Measurements from ENCODE around the gene PYHIN1.
"Not testable (repeated sequence)": the region's sequence is repeated elsewhere in the genome, so short reads cannot be mapped to it uniquely, and the experiment has no call there.

Gene PYHIN1

DNA sequence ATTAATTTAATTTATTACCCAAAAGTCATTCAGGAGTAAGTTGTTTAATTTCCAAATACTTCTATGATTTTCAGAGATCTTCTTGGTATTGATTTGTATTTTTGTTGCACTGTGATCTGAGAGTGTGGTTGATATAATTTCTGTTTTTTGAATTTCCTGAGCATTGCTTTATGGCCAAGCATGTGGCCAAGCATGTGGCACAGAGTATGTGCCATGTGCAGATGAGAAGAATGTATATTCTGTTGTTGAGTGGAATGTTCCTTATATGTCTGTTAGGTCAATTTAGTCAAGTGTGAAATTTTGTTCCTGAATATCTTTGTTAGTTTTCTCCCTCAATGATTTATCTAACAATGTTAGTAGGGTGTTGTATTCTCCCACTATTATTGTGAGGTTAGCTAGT is 53.0 kb downstream of the PYHIN1 start:
- DNase-seq, result no peak

DNA sequence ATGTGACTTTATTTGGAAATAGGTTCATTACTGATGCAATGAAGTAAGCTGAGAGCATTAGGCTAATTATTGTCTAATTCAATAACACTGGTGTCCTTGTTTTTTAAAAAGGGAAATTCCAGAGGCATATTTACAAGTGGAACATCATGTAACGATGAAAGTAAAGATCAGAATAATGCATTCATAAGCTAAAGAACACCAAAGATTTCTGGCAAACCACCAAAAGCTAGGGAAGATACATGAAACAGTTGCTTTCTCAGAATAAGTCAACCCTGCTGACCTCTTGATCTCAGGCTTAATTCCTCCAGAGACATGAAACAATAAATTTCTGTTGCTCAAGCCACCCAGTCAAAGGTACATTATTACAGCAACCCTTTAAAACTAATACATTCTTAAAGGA is 58.1 kb downstream of the PYHIN1 start:
- no peak for DNase-seq

GRCh38 chr1:158992787-158993312 is 61.5 kb downstream of the PYHIN1 start:
- no peak for DNase-seq

DNA sequence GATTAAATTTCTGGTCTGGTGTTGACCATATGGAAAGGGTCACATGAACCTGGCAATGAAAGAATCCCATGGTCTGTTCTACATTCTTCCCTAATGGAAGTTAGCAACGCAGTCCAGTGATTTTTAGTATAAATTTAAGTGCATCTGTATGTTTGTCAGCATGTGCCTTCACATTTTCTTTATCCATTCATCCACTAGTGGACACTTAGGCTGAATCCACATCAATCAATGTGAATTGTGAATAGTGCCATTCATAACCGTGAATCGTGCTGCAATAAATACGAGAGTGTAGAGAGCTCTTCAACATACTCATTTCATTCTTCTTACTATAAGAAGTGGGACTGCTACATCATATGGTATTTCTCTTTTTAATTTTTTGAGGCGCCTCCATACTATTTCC is 65.6 kb downstream of the PYHIN1 start:
- DNase-seq, result no peak

GRCh38 chr1:158998037-158998780 is 66.9 kb downstream of the PYHIN1 start:
- DNase-seq, result no peak

GRCh38 chr1:158998781-158999161 is 67.4 kb downstream of the PYHIN1 start:
- no peak for DNase-seq

- DNase-seq, result no peak
These were observed 68.1 kb downstream of the PYHIN1 start for GRCh38 chr1:158999316-159000069.

DNA sequence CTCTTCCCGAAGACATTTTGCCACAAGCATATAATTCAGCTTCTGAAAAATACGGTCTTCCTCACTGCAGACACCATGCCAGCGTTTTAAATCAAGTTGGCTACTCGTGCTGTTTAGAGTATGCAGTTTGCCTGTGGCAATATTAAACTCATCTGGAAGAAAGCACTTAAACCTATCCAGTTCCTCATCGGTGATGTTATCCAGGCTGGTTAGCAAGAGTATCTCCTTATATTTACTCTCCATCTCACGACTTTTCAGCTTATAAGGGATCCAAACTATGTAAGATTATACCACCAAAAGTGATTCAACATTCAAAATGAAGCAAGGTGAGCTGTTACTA is 68.7 kb downstream of the PYHIN1 start:
- DNase-seq, result no peak

GRCh38 chr1:159000625-159001024 is 69.3 kb downstream of the PYHIN1 start:
- DNase-seq, result no peak

DNA sequence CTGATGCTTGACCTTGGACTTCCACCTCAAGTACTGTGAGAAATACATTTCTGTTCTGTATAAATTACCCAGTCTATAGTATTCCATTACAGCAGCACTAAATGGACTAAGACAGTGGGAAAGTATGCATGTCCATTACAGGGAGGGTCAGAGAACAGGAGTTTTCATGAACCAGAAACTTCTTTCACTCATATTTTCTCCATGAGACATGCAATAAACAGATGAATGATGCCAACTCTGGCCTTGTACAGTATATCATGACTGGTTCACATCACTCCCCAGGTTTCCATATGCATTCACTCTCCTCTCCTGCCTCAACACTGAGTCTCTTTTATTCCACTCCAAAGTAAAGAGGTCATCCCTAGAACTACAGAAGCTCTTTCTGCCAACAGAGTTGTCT is 73.8 kb downstream of the PYHIN1 start:
- no peak for DNase-seq

- no peak for DNase-seq
These were observed 74.3 kb downstream of the PYHIN1 start for GRCh38 chr1:159005676-159006075.

DNA sequence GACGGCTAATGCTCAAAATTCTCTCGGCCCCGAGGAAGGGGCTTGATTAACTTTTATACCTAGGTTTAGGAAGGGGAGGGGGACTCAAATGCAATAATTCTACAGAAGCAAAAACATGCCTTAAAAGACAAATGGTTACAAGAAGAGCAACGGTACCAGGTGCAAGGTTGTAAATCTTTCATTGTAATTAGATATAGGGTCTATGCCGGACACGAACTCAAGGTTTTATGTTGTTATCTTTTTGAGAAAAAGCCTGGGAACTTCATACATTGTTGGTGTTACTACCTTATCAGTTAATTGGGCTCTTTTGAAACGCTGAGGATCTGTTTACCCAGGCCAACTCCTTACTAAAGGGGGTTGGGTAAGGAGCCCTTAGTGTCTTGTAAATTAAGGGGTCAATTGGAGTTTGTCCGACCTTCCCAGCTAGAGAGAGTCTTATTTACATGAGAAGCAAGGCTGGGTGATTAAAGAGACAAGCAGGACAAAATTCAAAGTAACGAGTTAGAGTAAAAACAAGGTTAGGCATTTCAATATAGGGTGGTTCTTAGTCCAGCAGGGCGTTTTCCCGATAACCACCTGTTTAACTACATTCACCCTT is 75.0 kb downstream of the PYHIN1 start:
- DNase-seq, result not testable (repeated sequence)

DNA sequence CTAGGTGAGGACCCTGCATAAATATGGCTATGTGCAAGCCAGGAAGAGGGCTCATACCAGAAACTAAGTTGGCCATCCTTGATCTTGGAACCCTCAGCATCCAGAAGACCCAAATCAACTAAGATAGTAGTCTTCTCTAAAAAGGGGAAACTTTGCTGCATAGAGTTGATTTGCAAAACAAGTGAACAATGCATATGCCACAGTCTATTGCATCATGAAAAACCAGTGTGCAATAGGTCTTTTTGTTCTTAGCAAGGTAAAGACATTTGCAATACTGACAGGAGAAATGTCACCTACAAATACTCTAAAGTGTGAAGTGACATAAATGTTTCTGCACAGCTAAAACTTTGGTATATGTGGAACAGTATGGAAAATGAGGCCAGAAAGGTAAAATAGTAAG is 76.4 kb downstream of the PYHIN1 start:
- DNase-seq, result no peak

DNA sequence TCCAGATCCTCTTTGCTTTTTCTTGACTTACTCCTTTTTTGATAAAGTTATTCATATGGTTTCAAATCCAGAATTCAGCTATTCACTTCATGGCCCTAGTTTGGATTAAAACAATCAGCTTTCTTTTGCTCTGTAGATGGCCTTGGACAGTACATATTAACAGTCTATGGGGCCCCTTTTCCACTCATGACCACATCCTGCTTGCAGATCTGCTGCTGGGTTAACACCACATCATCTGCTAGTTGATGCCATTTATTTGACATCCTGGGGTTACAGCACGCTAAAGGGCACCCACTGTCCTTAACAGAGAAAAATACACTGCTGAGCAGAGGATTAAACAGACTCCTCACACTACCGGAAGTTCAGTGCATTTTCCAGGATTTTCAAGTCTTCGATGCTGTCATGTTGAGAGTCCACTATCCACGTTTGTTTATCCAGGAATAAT is 77.4 kb downstream of the PYHIN1 start:
- peak; percentile 79 for DNase-seq

DNA sequence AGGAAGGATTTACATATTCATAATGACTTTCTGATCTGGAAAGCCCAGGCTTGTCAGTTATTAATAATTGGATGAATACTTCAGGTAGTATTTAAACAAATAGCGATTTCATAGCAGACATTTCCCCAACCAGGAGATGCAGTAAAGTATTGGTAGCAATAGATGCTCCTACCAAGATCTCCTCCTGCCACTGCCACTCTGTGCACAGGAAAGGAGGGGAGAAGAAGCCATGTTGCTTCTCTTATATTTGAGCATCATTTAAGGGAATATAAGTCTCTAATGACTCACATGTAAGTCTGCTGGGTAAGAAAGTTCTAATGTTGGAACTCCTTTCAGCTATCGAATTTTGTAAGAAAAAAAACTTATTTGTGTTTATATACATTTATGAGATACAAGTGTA is 77.9 kb downstream of the PYHIN1 start:
- no peak for DNase-seq

GRCh38 chr1:159009704-159010361 is 78.5 kb downstream of the PYHIN1 start, which contains the start of gene IFI16:
Gene IFI16 (plus strand): TSS chr1:159009907. CDS start chr1:159014681, 4,774 bp downstream.
- DNase-seq, result peak; percentile 78

DNA sequence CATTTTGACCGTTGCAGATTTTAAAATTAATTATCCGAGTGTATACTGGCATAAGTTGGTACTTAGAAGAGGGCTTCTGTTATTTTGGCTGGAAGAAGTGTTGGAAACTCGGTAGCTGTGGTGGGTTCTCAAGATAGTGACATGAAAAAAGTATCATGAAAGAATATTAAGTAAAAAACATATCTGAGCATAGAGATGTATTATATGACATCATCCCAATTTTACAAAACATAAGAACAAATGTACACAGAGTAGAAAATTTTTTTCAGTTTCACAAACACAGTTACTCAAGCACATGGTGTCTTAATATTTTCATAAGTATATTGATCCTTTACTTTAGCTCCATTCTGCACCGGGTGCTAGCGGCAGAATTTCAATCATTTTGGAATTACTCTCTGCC is 79.0 kb downstream of the PYHIN1 start:
- no peak for DNase-seq

DNA sequence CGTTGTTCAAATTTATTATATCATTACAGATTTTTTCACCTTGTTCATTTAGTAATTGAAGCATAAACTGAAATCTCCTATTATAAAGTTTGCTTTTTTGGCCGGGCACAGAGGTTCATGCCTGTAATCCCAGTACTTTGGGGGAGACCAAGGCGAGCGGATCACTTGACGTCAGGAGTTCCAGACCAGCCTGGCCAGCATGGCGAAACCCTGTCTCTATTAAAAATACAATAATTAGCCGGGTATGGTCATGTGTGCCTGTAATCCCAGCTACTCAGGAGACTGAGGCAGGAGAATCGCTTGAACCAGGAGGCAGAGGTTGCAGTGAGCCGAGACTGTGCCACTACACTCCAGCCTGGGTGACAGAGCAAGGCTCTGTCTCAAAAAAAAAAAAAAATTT is 79.6 kb downstream of the PYHIN1 start:
- peak; percentile 63 for DNase-seq

- no peak for DNase-seq
These were observed 80.4 kb downstream of the PYHIN1 start for GRCh38 chr1:159011751-159012150.

DNA sequence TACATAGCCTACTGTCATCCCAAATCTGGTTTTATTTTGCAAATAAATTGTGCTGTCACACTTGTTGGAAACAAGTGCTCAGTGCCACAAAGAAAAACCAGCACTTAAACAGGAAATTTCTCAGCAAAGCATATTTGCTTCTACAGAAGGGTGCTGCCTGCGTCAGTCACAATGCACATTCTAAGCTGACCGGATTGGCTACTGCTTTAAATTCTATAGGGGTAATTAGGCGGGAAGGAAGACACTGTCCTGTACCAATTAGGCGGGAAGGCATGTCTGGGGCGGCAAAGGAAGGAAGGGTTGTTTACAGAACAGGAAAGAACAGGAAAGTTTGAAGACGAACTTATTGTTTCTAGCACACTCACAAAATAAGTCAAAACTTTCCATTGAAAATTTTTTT is 81.1 kb downstream of the PYHIN1 start:
- peak; percentile 83 for DNase-seq

GRCh38 chr1:159014003-159014571 is 82.7 kb downstream of the PYHIN1 start:
- no peak for DNase-seq

DNA sequence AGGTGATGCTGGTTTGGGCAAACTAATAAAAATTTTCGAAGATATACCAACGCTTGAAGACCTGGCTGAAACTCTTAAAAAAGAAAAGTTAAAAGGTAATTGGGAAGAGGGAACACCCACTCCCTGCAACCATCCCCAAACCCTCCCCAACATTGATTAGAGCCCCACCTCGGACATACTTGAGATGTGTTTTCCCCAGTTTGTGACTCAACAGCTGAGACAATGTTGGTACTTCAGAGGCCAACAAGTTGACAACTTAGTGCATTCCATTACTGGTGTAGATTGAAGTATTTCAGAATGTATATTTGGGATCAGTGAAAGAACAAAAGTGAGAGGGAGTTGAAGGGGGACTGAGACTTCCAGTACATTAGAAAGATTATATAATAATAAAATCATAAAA is 83.5 kb downstream of the PYHIN1 start:
- no peak for DNase-seq

DNA sequence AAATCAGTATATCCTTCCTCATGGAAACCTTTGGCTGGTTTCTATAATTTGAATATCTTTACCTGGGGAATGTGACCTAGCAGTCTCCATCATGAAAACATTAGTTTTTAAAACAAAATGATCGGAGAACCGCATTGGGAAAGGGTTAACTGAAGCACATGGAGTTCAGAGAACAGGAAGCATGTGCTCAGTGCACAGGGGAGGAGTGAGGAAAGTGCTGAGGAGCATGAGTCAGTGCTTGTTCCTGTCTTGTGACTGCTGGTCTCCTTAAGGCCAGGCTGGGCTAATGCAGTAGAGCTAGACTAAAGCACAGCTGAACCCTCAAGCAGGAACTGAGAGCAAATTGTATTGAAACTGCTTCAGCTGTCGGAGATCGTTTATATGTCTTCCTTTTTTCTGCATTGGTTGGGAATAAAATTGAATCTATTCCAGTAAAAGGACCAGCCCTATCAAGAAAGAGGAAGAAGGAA is 84.1 kb downstream of the PYHIN1 start:
- peak; percentile 88 for DNase-seq

Data from activated effector memory CD4-positive, alpha-beta T cell treated with anti-CD3 and anti-CD28 coated beads, Interleukin-2, amount 50 U/mL, for 16 hours (primary cell).